Measurements from ENCODE around the gene NR2F1. TPM values are rescaled to one million over a fixed set of nuclear protein-coding genes. Genes with fewer than 3 reads are reported as not detected.

The NR2F1 gene
- total RNA-seq, 2 donors from 2014 or later = not detected

GRCh38 chr5:93598091-93599000 is 15.3 kb downstream of the NR2F1 start:
- no peak overlapping the region for H3K27ac Mint-ChIP-seq
- DNase-seq (ENCODE audit: low spot score in 2 of 2) (no peak), ATAC-seq (no peak)
- H3K9me3 Mint-ChIP-seq = peaks cover 0 to 4% of the 10 kb centered on the region in 2 donors
- peaks cover 25 to 36% of the 10 kb centered on the region in 2 donors for H3K36me3 Mint-ChIP-seq

- ATAC-seq (no peak), DNase-seq (ENCODE audit: low spot score in 2 of 2) (no peak)
- no peak overlapping the region for H3K27ac Mint-ChIP-seq
- H3K36me3 Mint-ChIP-seq = peaks cover 30 to 37% of the 10 kb centered on the region in 2 donors
- H3K9me3 Mint-ChIP-seq = peaks cover 0 to 4% of the 10 kb centered on the region in 2 donors
These were observed 16.0 kb downstream of the NR2F1 start for GRCh38 chr5:93599001-93599379.

- no peak for ATAC-seq
- Mint-ChIP-seq H3K9me3 (peaks cover 0 to 4% of the 10 kb centered on the region in 2 donors), H3K27ac (no peak overlapping the region), H3K36me3 (peaks cover 31% of the 10 kb centered on the region in 2 donors)
- no peak for DNase-seq (ENCODE audit: low spot score in 2 of 2)
These were observed 16.5 kb downstream of the NR2F1 start for GRCh38 chr5:93599399-93600120.

- H3K27ac Mint-ChIP-seq = no peak overlapping the region
- ATAC-seq (no peak), DNase-seq (ENCODE audit: low spot score in 2 of 2) (no peak)
- H3K36me3 Mint-ChIP-seq = peaks cover 22 to 31% of the 10 kb centered on the region in 2 donors
- peaks cover 3 to 7% of the 10 kb centered on the region in 2 donors for H3K9me3 Mint-ChIP-seq
These were observed 17.5 kb downstream of the NR2F1 start for GRCh38 chr5:93600409-93601070.

GRCh38 chr5:93601071-93601801 is 18.2 kb downstream of the NR2F1 start:
- H3K36me3 Mint-ChIP-seq = peaks cover 15 to 24% of the 10 kb centered on the region in 2 donors
- no peak for DNase-seq (ENCODE audit: low spot score in 2 of 2)
- ATAC-seq = no peak
- H3K27ac Mint-ChIP-seq = no peak overlapping the region
- peaks cover 3 to 7% of the 10 kb centered on the region in 2 donors for H3K9me3 Mint-ChIP-seq

GRCh38 chr5:93601802-93602155 is 18.8 kb downstream of the NR2F1 start:
- no peak for DNase-seq (ENCODE audit: low spot score in 2 of 2)
- peaks cover 3 to 7% of the 10 kb centered on the region in 2 donors for H3K9me3 Mint-ChIP-seq
- H3K36me3 Mint-ChIP-seq = peaks cover 10 to 18% of the 10 kb centered on the region in 2 donors
- H3K27ac Mint-ChIP-seq = no peak overlapping the region
- ATAC-seq = no peak

GRCh38 chr5:93602241-93603077 is 19.4 kb downstream of the NR2F1 start:
- H3K27ac Mint-ChIP-seq = no peak overlapping the region
- ATAC-seq (no peak), DNase-seq (ENCODE audit: low spot score in 2 of 2) (no peak)

GRCh38 chr5:93603078-93603792 is 20.2 kb downstream of the NR2F1 start:
- H3K27ac Mint-ChIP-seq = no peak overlapping the region
- H3K36me3 Mint-ChIP-seq = peaks cover 10 to 18% of the 10 kb centered on the region in 2 donors

More at GRCh38 chr5:93602241-93603077, 19.4 kb downstream of the NR2F1 start:
- peaks cover 10 to 18% of the 10 kb centered on the region in 2 donors for H3K36me3 Mint-ChIP-seq
- peaks cover 3 to 7% of the 10 kb centered on the region in 2 donors for H3K9me3 Mint-ChIP-seq

GRCh38 chr5:93603793-93604643 is 21.0 kb downstream of the NR2F1 start:
- no peak overlapping the region for H3K27ac Mint-ChIP-seq
- DNase-seq (ENCODE audit: low spot score in 2 of 2) = no peak
- peaks cover 3 to 7% of the 10 kb centered on the region in 2 donors for H3K9me3 Mint-ChIP-seq
- no peak for ATAC-seq
- peaks cover 10 to 18% of the 10 kb centered on the region in 2 donors for H3K36me3 Mint-ChIP-seq

More at GRCh38 chr5:93603078-93603792, 20.2 kb downstream of the NR2F1 start:
- peaks cover 3 to 7% of the 10 kb centered on the region in 2 donors for H3K9me3 Mint-ChIP-seq
- DNase-seq (ENCODE audit: low spot score in 2 of 2) (no peak), ATAC-seq (no peak)

GRCh38 chr5:93604644-93605515 is 21.9 kb downstream of the NR2F1 start:
- Mint-ChIP-seq H3K9me3 (peaks cover 3 to 7% of the 10 kb centered on the region in 2 donors), H3K27ac (no peak overlapping the region), H3K36me3 (peaks cover 10 to 18% of the 10 kb centered on the region in 2 donors)
- ATAC-seq (no peak), DNase-seq (ENCODE audit: low spot score in 2 of 2) (no peak)

GRCh38 chr5:93606382-93606752 is 23.3 kb downstream of the NR2F1 start:
- Mint-ChIP-seq H3K9me3 (peaks cover 3 to 5% of the 10 kb centered on the region in 2 donors), H3K27ac (no peak overlapping the region), H3K36me3 (peaks cover 10 to 27% of the 10 kb centered on the region in 2 donors)
- no peak for ATAC-seq
- no peak for DNase-seq (ENCODE audit: low spot score in 2 of 2)

GRCh38 chr5:93607367-93608258 is 24.6 kb downstream of the NR2F1 start:
- H3K27ac Mint-ChIP-seq = no peak overlapping the region
- H3K36me3 Mint-ChIP-seq = peaks cover 14 to 36% of the 10 kb centered on the region in 2 donors
- peak; percentile 36 to 75 for ATAC-seq
- no peak for DNase-seq (ENCODE audit: low spot score in 2 of 2)
- peaks cover 3 to 7% of the 10 kb centered on the region in 2 donors for H3K9me3 Mint-ChIP-seq
